ENCODE measurements around the gene QSER1. TPM values are rescaled to one million over a fixed set of nuclear protein-coding genes. Genes with fewer than 3 reads are reported as not detected.
"Not testable (repeated sequence)": the region's sequence is repeated elsewhere in the genome, so short reads cannot be mapped to it uniquely, and the experiment has no call there.

Gene QSER1
- total and polyA plus RNA-seq, 7 donors: 1.2 to 41.0 (median 24.6) TPM

DNA sequence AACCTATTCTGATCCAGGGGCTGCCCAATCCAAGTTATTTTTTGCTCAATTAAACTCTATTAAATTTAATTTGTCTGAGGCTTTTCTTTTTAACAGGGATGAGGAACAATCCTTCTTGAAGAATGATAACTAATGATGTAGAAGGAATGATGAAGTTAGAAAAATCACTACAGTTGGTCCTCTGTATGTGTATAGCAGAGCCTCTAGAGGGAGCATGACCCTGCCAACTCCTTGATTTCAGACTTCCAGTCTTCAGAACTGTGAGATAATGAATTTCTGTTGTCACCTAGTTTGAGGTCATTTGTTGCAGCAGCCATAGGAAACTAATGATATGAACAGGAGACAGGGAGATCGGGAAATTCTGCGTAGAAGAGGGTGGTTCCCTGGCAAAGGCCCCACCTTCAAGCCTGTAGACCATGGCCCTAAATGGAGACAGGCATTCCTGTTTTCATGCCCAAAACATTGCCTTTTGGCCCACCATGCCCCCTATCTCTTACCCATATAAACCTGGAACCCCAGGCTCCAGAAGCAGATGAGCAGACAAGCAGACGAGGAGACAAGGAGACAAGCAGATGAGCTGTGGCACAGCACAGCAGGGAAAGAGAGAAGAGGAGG lies 7.7 kb upstream of the QSER1 start:
- TF ChIP-seq EP300 (IDR thresholded peaks at IDR 0.05) (no peak), POLR2A (IDR thresholded peaks at IDR 0.05) (no peak), POLR2AphosphoS5 (IDR thresholded peaks at IDR 0.05) (no peak)
- TF ChIP-seq, protein P1, sequence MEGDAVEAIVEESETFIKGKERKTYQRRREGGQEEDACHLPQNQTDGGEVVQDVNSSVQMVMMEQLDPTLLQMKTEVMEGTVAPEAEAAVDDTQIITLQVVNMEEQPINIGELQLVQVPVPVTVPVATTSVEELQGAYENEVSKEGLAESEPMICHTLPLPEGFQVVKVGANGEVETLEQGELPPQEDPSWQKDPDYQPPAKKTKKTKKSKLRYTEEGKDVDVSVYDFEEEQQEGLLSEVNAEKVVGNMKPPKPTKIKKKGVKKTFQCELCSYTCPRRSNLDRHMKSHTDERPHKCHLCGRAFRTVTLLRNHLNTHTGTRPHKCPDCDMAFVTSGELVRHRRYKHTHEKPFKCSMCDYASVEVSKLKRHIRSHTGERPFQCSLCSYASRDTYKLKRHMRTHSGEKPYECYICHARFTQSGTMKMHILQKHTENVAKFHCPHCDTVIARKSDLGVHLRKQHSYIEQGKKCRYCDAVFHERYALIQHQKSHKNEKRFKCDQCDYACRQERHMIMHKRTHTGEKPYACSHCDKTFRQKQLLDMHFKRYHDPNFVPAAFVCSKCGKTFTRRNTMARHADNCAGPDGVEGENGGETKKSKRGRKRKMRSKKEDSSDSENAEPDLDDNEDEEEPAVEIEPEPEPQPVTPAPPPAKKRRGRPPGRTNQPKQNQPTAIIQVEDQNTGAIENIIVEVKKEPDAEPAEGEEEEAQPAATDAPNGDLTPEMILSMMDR (IDR thresholded peaks at IDR 0.05): no peak
- intact Hi-C loops (cut with DNase I): no loop called here
- WGBS, 2 donors: 54 to 87% methylated on average over 3 of the region's 3 CpGs
- no peaks in the 10 kb centered on the region for H3K36me3 ChIP-seq
- H3K4me3 ChIP-seq: no peak overlapping the region
- DNase-seq: no peak
- H3K27me3 ChIP-seq: no peaks in the 10 kb centered on the region
- no peak overlapping the region for H3K27ac ChIP-seq
- no peaks in the 10 kb centered on the region for H3K4me1 ChIP-seq
- H3K9me3 ChIP-seq: no peaks in the 10 kb centered on the region

DNA sequence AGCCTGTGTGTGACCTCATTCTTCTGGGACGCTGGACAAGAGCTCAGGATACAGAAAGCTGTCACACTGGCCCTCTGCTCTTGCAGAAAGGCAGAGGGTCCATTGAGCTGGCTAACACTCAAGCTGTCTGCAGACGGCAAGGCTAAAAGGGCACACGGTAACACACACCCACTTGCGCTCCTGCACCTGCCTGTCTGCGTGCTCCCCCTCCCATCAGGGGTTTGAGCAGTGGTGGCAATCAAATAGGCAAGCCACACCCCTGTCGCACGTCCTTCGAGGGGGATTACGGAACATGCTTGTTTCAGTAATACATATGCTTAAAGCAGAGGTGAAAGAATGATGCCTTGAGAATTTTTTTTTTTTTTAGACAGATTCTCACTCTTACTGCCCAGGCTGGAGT lies 7.1 kb upstream of the QSER1 start:
- Histone ChIP-seq H3K27ac (no peak overlapping the region), H3K9me3 (no peaks in the 10 kb centered on the region), H3K36me3 (no peaks in the 10 kb centered on the region), H3K4me1 (no peaks in the 10 kb centered on the region), H3K27me3 (no peaks in the 10 kb centered on the region), H3K4me3 (no peak overlapping the region)
- WGBS, 2 donors: 32 to 84% methylated on average over 9 of the region's 9 CpGs
- intact Hi-C loops (cut with DNase I): no loop called here
- no peak for DNase-seq
- TF ChIP-seq POLR2A (IDR thresholded peaks at IDR 0.05): no peak
- TF ChIP-seq, protein P1 (IDR thresholded peaks at IDR 0.05): no peak
- TF ChIP-seq POLR2AphosphoS5 (IDR thresholded peaks at IDR 0.05): no peak
- TF ChIP-seq EP300 (IDR thresholded peaks at IDR 0.05): no peak

DNA sequence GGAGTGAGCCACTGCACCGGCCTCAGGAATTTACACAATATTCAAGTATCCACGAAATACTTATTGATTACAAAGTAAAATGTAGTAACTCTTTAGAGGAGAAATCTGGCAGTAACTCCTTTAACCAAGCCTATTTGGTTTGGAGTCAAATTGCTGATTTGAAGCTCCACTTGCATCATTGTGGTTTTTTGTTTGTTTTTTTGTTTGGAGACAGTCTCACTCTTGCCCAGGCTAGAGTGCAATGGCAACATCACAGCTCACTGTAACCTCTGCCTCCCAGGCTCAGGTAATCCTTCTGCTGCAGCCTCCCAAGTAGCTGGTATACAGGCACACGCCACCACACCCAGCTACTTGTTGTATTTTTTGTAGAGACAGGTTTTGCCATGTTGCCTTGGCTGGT lies 6.4 kb upstream of the QSER1 start:
- H3K4me3 ChIP-seq: no peak overlapping the region
- peaks cover 0 to 3% (median 0%) of the 10 kb centered on the region in 4 donors for H3K4me1 ChIP-seq
- no peaks in the 10 kb centered on the region for H3K27me3 ChIP-seq
- H3K9me3 ChIP-seq: no peaks in the 10 kb centered on the region
- H3K36me3 ChIP-seq: no peaks in the 10 kb centered on the region
- WGBS, 2 donors: 86 to 89% methylated on average over 3 of the region's 3 CpGs
- H3K27ac ChIP-seq: no peak overlapping the region
- TF ChIP-seq POLR2AphosphoS5 (IDR thresholded peaks at IDR 0.05): no peak
- no peak for TF ChIP-seq POLR2A (IDR thresholded peaks at IDR 0.05)
- intact Hi-C loops (cut with DNase I): no loop called here
- no peak for DNase-seq

DNA sequence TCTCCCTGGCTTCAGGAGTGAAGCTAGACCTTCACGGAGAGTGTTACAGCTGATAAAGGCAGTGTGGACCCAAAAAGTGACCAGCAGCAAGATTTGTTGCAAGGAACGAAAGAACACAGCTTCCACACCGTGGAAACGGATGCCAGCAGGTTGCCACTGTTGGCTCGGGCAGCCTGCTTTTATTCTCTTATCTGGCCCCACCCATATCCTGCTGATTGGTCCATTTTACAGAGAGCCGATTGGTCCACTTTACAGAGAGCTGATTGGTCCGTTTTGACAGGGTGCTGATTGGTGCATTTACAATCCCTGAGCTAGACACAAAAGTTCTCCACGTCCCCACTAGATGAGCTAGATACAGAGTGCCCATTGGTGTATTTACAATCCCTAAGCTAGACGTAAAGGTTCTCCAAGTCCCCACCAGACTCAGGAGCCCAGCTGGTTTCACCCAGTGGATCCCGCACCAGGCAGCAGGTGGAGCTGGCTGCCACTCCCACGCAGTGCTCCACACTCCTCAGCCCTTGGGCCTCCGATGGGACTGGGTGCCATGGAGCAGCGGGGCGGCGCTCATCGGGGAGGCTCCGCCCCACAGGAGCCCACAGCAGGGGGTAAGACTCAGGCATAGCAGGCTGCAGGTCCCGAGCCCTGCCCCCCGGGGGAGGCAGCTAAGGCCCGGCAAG lies 4.8 kb upstream of the QSER1 start:
- intact Hi-C loops (cut with DNase I); DNase-seq; H3K27ac ChIP-seq; H3K4me1 ChIP-seq; H3K36me3 ChIP-seq; H3K27me3 ChIP-seq; H3K9me3 ChIP-seq; H3K4me3 ChIP-seq: not testable (repeated sequence)
- WGBS, 2 donors: 95 to 96% methylated on average over 20 of the region's 20 CpGs

DNA sequence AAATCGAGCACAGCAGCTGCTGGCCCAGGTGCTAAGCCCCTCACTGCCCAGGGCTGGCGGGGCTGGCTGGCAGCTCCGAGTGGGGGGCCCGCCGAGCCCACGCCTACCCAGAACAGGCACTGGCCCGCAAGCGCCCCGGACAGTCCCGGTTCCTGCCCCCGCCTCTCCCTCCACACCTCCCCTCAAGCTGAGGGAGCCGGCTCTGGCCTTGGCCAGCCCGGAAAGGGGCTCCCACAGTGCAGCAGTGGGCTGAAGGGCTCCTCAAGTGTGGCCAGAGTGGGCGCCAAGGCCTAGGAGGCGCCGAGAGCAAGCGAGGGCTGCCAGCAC lies 4.3 kb upstream of the QSER1 start:
- H3K27ac ChIP-seq; DNase-seq; H3K4me1 ChIP-seq; H3K4me3 ChIP-seq; H3K9me3 ChIP-seq; intact Hi-C loops (cut with DNase I); H3K36me3 ChIP-seq; H3K27me3 ChIP-seq: not testable (repeated sequence)
- 96 to 97% methylated on average over 17 of the region's 17 CpGs for WGBS, 2 donors

DNA sequence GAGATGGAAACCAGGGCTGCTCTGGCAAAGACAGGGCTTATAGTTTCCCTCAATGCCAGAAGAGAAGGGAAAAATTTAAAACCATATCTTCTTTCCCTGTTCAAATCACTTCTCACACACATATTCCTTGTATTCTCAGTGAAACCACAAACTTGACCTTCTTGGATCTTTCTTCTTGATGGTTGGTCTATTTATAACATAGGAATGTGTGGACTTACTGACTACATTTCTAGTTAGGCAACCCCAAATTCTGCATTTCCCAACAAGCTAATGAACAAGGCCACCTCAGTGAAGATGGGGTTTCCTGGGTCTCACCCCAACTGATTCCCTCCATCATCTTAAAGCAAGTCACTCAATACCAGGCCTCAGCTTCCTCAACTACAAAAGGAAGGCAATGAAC lies 3.8 kb upstream of the QSER1 start:
- H3K4me1 ChIP-seq: peaks cover 0 to 10% (median 8%) of the 10 kb centered on the region in 4 donors
- H3K27ac ChIP-seq: no peak overlapping the region
- intact Hi-C loops (cut with DNase I): no loop called here
- no peaks in the 10 kb centered on the region for H3K9me3 ChIP-seq
- TF ChIP-seq, protein P1 (IDR thresholded peaks at IDR 0.05): no peak
- no peak overlapping the region for H3K4me3 ChIP-seq
- no peaks in the 10 kb centered on the region for H3K27me3 ChIP-seq
- DNase-seq: no peak
- H3K36me3 ChIP-seq: no peaks in the 10 kb centered on the region

Measured in sigmoid colon (tissue), 7 donors.